ENCODE measurements around the gene GSK3A.

Gene GSK3A

DNA sequence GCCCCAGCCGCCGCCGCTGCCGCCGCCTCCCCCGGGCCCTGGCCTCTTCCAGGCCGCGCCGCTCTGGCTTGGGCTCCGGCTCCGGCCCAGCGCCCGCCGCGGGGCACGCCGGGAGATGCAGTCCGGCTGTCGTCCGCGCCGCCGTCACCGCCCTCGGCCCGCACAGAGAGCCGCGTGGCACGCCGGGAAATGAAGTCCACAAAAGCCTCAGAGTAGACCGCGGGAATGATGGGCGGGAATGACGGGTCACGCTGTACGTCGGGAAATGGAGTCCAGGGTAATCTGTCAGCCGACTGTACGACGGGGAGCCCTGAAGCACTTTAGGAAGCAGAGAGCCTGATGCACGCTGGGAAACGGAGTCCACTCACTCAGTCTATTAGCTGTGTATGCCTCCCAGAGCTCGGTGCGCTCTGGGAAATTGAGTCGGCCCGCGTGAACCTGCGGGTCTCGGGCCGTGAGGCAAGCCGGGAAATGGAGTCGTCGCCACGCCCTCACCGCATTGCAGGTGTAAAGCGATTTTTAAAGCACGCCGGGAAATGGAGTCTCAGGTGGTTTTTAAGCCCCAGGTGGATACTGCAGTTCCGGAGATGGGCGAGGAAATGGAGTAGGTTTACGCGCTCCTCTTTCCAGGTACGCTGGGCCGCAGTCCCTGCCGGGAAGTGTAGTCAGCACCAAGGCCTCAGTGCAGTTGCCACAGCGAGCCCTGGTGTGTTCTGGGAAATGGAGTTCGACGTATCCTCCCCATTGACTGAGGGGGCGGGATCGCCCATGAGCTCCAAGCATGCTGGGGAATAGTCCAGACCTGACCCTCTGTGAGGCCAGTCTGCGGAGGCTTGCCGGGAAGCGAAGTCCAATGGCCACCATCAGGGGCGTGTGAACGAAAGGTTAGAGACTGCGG lies at the start of gene GSK3A:
TSS of gene GSK3A (minus strand) at position 91 of the 898 bp plus-strand sequence. CDS start 137 bp downstream, outside the sequence.
- no peak for TF ChIP-seq GATA2 (IDR thresholded peaks at IDR 0.05; ENCODE audit: low read depth, low read length)
- no peak for TF ChIP-seq GATA3 (IDR thresholded peaks at IDR 0.05; ENCODE audit: low read depth, low read length)

DNA sequence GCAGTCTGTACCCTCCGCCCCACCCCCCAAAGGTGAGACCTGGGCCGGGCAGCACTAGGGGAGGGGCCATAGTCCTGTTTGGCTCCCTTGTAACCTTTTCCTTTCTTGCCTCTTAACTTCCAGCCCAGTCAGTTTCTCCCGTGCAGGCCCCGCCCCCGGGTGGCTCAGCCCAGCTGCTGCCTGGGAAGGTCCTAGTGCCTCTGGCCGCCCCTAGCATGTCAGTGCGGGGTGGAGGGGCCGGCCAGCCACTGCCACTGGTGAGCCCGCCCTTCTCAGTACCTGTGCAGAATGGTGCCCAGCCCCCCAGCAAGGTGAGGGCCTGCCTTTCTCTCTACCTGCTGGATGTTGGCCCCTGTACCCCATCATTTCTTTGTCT lies 49.0 kb upstream of the GSK3A start:
- no peak for TF ChIP-seq GATA3 (IDR thresholded peaks at IDR 0.05; ENCODE audit: low read depth, low read length)
- TF ChIP-seq GATA2 (IDR thresholded peaks at IDR 0.05; ENCODE audit: low read depth, low read length): no peak

DNA sequence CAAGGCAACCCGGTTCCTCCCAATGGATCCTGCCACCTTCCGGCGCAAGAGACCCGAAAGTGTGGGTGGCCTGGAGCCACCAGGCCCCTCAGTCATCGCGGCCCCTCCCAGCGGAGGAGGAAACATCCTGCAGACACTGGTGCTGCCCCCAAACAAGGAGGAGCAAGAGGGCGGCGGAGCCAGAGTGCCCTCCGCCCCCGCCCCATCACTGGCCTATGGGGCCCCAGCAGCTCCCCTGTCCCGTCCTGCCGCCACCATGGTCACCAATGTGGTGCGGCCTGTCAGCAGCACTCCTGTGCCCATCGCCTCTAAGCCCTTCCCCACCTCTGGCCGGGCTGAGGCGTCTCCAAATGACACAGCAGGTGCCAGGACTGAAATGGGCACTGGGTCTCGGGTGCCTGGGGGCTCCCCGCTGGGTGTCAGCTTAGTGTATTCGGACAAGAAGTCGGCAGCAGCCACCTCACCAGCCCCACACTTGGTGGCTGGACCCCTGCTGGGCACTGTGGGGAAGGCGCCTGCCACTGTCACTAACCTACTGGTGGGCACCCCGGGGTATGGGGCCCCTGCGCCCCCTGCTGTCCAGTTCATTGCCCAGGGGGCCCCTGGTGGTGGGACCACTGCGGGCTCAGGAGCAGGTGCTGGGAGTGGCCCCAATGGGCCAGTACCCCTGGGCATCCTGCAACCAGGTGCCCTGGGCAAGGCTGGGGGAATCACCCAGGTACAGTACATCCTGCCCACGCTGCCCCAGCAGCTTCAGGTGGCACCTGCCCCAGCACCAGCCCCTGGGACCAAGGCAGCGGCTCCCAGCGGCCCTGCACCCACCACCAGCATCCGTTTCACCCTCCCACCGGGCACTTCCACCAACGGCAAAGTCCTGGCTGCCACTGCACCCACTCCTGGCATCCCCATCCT lies 48.4 kb upstream of the GSK3A start:
- TF ChIP-seq GATA2 (IDR thresholded peaks at IDR 0.05; ENCODE audit: low read depth, low read length): no peak

DNA sequence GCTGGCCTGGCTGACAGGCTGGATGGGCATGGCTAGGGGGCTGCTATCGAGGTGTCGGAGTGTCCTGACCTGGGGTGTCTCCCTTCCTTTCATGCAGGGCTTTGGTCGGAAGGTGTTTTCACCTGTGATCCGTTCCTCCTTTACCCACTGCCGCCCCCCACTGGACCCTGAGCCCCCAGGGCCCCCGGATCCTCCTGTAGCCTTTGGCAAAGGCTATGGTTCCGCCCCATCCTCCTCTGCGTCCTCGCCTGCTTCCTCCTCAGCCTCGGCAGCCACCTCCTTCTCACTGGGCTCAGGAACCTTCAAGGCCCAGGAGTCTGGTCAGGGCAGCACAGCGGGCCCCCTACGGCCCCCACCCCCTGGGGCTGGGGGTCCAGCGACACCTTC lies 47.7 kb upstream of the GSK3A start:
- TF ChIP-seq GATA3 (IDR thresholded peaks at IDR 0.05; ENCODE audit: low read depth, low read length): no peak
- no peak for TF ChIP-seq GATA2 (IDR thresholded peaks at IDR 0.05; ENCODE audit: low read depth, low read length)

DNA sequence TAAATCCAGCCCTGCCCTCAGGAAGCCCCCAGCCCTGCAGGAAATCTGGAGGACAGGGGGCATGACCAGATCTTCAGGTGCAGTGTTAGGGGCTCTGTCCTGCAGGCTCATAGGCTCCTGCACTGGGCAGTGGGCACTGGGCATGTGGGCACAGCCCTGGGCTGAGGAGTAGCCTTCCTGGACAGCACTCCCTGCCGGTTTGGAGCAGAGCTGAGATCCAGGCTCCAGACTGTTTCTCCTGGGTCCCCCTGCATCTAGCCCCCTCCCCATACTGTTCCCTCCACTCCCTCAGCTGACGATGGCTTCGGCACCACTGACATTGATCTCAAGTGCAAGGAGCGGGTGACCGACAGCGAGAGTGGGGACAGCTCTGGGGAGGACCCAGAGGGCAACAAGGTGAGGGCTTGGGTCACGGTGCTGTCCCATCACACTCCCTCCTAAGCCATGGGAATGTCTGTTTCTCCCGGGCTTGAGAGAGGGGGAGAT lies 47.2 kb upstream of the GSK3A start:
- TF ChIP-seq GATA2 (IDR thresholded peaks at IDR 0.05; ENCODE audit: low read depth, low read length): no peak
- no peak for TF ChIP-seq GATA3 (IDR thresholded peaks at IDR 0.05; ENCODE audit: low read depth, low read length)

DNA sequence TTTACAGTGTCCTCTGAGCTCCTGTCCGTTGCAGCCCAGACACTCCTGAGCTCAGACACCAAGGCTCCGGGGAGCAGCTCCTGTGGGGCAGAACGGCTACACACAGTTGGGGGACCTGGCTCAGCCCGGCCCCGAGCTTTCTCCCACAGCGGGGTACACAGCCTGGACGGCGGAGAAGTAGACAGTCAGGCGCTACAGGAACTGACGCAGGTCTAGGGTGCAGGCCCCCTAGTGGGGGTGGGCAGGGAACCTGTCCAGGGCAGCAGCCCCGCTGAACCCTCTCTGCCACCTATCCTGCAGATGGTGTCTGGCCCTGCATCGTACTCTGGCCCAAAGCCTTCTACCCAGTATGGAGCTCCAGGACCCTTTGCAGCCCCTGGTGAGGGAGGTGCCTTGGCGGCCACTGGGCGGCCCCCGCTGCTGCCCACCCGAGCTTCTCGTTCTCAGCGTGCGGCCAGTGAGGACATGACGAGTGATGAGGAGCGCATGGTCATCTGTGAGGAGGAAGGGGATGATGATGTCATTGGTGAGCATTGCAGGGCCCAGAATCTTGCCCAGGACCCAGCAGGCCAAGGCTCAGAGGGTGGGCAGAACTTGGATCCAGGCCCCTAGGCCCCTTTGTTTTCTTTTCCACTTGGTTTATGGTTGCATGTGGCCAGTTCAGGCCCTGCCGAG lies 46.6 kb upstream of the GSK3A start:
- TF ChIP-seq GATA3 (IDR thresholded peaks at IDR 0.05; ENCODE audit: low read depth, low read length) (no peak), GATA2 (IDR thresholded peaks at IDR 0.05; ENCODE audit: low read depth, low read length) (no peak)

DNA sequence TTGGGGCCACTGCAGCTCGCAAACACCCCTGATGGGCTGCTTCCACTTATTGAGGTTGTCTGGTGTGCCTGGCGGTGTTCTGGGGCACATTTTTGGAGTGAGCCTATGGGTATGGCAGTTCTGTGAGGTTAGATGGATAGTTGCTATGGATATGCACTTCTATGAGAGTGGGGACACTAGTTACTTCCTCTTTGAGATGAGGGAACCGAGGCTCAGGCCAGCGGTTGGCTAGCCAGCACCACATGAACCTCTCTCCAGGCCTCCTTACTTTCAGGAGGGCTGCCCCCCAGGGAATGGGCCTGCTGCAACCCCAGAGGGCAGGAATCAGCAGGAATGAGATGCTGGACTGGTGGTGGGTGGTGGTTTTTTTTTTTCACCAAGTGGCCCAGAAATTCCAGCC lies 46.0 kb upstream of the GSK3A start:
- TF ChIP-seq GATA2 (IDR thresholded peaks at IDR 0.05; ENCODE audit: low read depth, low read length): no peak
- TF ChIP-seq GATA3 (IDR thresholded peaks at IDR 0.05; ENCODE audit: low read depth, low read length): no peak

DNA sequence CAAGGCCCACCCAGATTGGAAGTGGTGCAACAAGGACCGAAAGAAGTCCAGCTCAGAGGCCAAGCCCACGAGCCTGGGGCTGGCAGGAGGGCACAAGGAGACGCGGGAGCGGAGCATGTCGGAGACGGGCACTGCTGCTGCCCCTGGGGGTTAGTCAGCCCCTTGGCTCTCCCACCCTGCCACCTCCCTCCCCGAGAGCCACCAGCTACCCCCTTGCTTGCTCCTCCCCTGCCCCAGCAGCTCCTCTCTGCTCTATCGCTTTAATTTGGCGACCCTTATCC lies 45.4 kb upstream of the GSK3A start:
- TF ChIP-seq GATA3 (IDR thresholded peaks at IDR 0.05; ENCODE audit: low read depth, low read length): no peak
- no peak for TF ChIP-seq GATA2 (IDR thresholded peaks at IDR 0.05; ENCODE audit: low read depth, low read length)

DNA sequence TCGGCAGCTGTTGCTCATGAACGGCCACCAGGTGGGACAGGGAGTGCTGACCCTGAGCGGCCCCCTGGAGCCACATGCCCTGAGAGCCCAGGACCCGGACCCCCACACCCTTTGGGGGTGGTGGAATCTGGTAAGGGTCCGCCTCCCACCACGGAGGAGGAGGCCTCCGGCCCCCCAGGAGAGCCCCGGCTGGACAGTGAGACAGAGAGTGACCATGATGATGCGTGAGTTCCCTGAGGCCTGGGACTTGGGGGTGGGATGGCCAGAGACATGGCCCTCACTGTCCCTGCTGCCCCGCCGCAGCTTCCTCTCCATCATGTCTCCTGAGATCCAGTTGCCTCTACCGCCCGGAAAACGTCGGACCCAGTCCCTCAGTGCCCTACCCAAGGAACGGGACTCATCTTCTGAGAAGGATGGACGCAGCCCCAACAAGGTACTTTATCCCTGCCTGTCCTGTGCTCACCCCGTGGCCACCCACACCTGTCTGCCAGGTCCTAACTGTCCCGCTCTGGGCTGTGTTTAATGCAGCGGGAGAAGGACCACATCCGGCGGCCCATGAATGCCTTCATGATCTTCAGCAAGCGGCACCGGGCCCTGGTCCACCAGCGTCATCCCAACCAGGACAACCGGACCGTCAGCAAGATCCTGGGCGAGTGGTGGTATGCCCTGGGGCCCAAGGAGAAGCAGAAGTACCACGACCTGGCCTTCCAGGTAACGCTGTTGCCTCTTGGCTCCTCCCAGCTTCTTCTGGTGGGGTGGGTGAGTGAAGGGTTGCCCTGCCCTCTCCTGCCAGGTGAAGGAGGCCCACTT lies 44.8 kb upstream of the GSK3A start:
- TF ChIP-seq GATA2 (IDR thresholded peaks at IDR 0.05; ENCODE audit: low read depth, low read length): no peak

DNA sequence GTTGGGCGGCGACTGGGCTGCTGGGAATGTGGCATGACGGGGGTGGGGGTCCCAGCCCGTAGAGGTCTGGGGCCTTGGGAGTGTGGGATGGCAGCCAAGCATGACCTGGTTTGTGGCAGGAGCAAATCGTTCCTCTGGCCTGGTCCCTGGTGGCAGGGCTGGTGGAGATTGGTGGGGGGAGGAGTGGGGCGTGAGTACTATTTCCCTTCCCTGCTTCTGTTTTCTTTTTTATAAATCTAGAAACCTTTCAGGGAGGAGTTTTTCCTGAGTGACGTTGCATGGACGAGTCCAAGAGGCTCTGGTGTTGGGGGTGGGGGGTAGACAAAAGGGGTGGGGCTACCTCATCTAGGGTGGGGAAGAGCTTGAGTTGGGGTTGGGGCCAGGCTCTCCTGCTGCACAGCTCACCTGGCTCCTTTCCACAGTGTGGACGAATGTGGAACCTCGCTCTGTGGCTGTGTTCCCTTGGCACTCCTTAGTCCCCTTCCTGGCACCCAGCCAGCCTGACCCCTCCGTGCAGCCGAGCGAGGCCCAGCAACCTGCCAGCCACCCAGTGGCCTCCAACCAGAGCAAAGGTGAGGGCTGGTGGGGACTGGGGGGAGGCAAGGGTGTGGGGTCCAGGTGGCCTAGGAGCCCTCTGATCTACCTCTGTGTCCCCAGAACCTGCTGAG lies 44.1 kb upstream of the GSK3A start:
- TF ChIP-seq GATA2 (IDR thresholded peaks at IDR 0.05; ENCODE audit: low read depth, low read length) (no peak), GATA3 (IDR thresholded peaks at IDR 0.05; ENCODE audit: low read depth, low read length) (no peak)

DNA sequence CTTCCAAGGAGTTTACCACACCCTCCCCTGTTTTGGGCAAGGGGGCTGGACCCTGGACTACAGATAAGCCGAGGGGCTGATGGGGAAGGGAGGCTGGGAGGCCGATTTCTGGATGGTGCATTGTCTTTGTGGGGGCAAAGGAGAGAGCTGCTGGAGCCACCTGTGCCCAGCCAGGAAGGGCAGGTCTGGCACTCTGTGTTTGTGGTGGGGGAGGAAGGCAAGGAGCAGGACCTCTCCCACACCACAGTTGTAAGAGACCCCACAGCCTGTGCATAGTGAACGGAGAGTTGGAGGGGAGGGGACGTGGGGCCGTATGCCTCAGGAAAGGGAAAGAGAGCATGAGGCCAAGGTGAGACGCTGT lies 43.6 kb upstream of the GSK3A start:
- TF ChIP-seq GATA2 (IDR thresholded peaks at IDR 0.05; ENCODE audit: low read depth, low read length): no peak
- TF ChIP-seq GATA3 (IDR thresholded peaks at IDR 0.05; ENCODE audit: low read depth, low read length): no peak

DNA sequence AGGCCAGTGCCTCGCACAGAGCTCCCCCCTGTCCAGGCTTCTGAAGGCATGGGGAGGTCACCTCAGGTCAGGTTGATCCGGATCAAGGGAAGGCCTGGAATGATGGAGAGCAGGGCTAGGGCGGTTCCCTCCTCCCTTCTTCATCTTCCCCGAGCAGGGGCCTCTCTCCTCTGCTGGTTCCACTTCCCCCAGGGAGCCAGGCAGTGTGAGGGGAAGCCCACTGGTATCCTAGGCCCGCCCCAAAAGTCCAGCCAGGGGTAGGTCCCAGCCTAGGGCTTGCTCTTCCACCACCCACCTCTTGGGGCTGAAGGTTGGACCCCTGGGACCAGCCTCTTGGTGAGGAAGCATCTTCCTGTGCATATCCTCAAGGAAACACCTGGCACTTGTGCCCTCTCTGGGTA lies 43.1 kb upstream of the GSK3A start:
- TF ChIP-seq GATA3 (IDR thresholded peaks at IDR 0.05; ENCODE audit: low read depth, low read length): no peak
- no peak for TF ChIP-seq GATA2 (IDR thresholded peaks at IDR 0.05; ENCODE audit: low read depth, low read length)

All from SH-SY5Y (cell line).